A549 (cell line): ENCODE data around the gene KNCN. TPM values are rescaled to one million over a fixed set of nuclear protein-coding genes. Genes with fewer than 3 reads are reported as not detected.

Experiments
- ATAC-seq, 2 experiments: fragments of 200-7000 bp in 1 of 2; fragments of >200 bp in 1 of 2; cut with Nextera tagmentation in 1 of 2; cut with Tn5 transposase in 1 of 2; 3 replicates each; pipeline versions ENCODE4 v1.8.0 to v1.9.1; 2018 to 2020; ENCODE audit warnings: mild to moderate bottlenecking in 1 of 2, moderate library complexity in 1 of 2
- CTCF ChIA-PET: fragments of 300-600 bp; sonication (Branson Sonifier 250); formaldehyde crosslinking; extraction: SDS; loops from one replicate; lab custom pipeline; 2021; ENCODE audit warnings: antibody characterized with exemption, inconsistent platforms; lab: Yijun Ruan, JAX
- POLR2A ChIA-PET: fragments of 350-600 bp; formaldehyde crosslinking; extraction: SDS; loops from one replicate; lab custom pipeline; 2021; ENCODE audit warnings: antibody characterized with exemption, inconsistent platforms; lab: Yijun Ruan, JAX
- DNase-seq, 2 experiments: peaks; one replicate each; pipeline versions ENCODE4 v3.0.0 to v3.0.0-alpha.2; 2011 to 2016; ENCODE audit warnings: low read depth in 1 of 2, low spot score in 1 of 2
- FAIRE-seq: peaks from 2 replicates; lab custom pipeline; 2011; peaks lifted over from hg19 to GRCh38; lab: Jason Lieb, UNC
- H3K27ac ChIP-seq, 2 experiments: fragments of >200 bp; sonication (Bioruptor Twin); formaldehyde crosslinking; 3 replicates each; pipeline ENCODE4 v1.5.1; 2016 to 2017
- H3K4me1 ChIP-seq: fragments of >200 bp; sonication (Bioruptor Twin); formaldehyde crosslinking; 3 replicates; pipeline ENCODE4 v1.6.1; 2016
- H3K4me2 ChIP-seq: fragments of >200 bp; sonication (Bioruptor Twin); formaldehyde crosslinking; 3 replicates; pipeline ENCODE4 v1.6.1; 2016
- H3K4me3 ChIP-seq: fragments of >200 bp; sonication (Bioruptor Twin); formaldehyde crosslinking; 3 replicates; pipeline ENCODE4 v1.5.1; 2016
- H3K9me3 ChIP-seq: fragments of >200 bp; sonication (Bioruptor Twin); formaldehyde crosslinking; 3 replicates; pipeline ENCODE4 v1.6.1; 2016
- ATOH8 ChIP-seq: fragments of 250-450 bp; sonication (Bioruptor Pico); IDR thresholded peaks from 2 replicates; pipeline ENCODE4 v1.5.0; 2020; ENCODE audit warnings: low read depth, mild to moderate bottlenecking, moderate library complexity
- CBX2 ChIP-seq: fragments of 200-600 bp; sonication (generic); IDR thresholded peaks from 2 replicates; pipeline ENCODE4 v1.6.1; 2016; ENCODE audit warnings: low read depth, mild to moderate bottlenecking, borderline replicate concordance
- CBX8 ChIP-seq: fragments of 200-600 bp; sonication (generic); IDR thresholded peaks from 2 replicates; pipeline ENCODE4 v1.6.1; 2016
- CEBPB ChIP-seq, 2 experiments: fragments of >200 bp in 1 of 2; sonication (Bioruptor Twin) in 1 of 2; formaldehyde crosslinking in 1 of 2; IDR thresholded peaks; 2 replicates each; pipeline ENCODE4 v1.6.1; 2012 to 2016
- CHD2 ChIP-seq: fragments of 150-350 bp; IDR thresholded peaks from 2 replicates; pipeline ENCODE4 v1.6.1; 2014; ENCODE audit warnings: low read length; ENCODE audit not compliant: partially characterized antibody
- EHF ChIP-seq: fragments of 250-450 bp; sonication (Bioruptor Pico); IDR thresholded peaks from 2 replicates; pipeline ENCODE4 v1.5.0; 2020; ENCODE audit warnings: mild to moderate bottlenecking
- ELK1 ChIP-seq: fragments of 150-350 bp; IDR thresholded peaks from 2 replicates; pipeline ENCODE4 v1.6.1; 2014; ENCODE audit warnings: low read depth, mild to moderate bottlenecking, low read length
- ESRRA ChIP-seq: fragments of 150-350 bp; IDR thresholded peaks from 2 replicates; pipeline ENCODE4 v1.6.1; 2014; ENCODE audit warnings: mild to moderate bottlenecking, low read length, borderline replicate concordance
- FOSB ChIP-seq: fragments of 250-450 bp; sonication (Bioruptor Pico); IDR thresholded peaks from 2 replicates; pipeline ENCODE4 v1.5.0; 2020; ENCODE audit warnings: mild to moderate bottlenecking, moderate library complexity
- FOXS1 ChIP-seq: fragments of 250-450 bp; sonication (Bioruptor Pico); IDR thresholded peaks from 2 replicates; pipeline ENCODE4 v1.5.0; 2020; ENCODE audit warnings: mild to moderate bottlenecking, moderate library complexity
- GATA3 ChIP-seq: IDR thresholded peaks from 2 replicates; pipeline ENCODE4 v1.6.1; 2012; ENCODE audit warnings: borderline replicate concordance
- HDAC2 ChIP-seq: fragments of 200-600 bp; sonication (generic); IDR thresholded peaks from 2 replicates; pipeline ENCODE4 v1.6.1; 2016
- HMGXB4 ChIP-seq: fragments of 250-450 bp; sonication (Bioruptor Pico); IDR thresholded peaks from 2 replicates; pipeline ENCODE4 v1.5.0; 2021; ENCODE audit warnings: mild to moderate bottlenecking, moderate library complexity, borderline replicate concordance
- HOXA7 ChIP-seq: fragments of 250-450 bp; sonication (Bioruptor Pico); IDR thresholded peaks from 2 replicates; pipeline ENCODE4 v1.5.0; 2020; ENCODE audit warnings: mild to moderate bottlenecking, moderate library complexity
- HOXB5 ChIP-seq: fragments of 250-450 bp; sonication (Bioruptor Pico); IDR thresholded peaks from 2 replicates; pipeline ENCODE4 v1.5.0; 2020; ENCODE audit warnings: mild to moderate bottlenecking, moderate library complexity
- JUNB ChIP-seq: fragments of >200 bp; sonication (Bioruptor Twin); formaldehyde crosslinking; IDR thresholded peaks from 2 replicates; pipeline ENCODE4 v1.6.1; 2016
- KDM5A ChIP-seq: fragments of 200-600 bp; sonication (generic); IDR thresholded peaks from 2 replicates; pipeline ENCODE4 v1.6.1; 2016; ENCODE audit warnings: antibody characterized with exemption, mild to moderate bottlenecking
- MAX ChIP-seq: IDR thresholded peaks from 2 replicates; pipeline ENCODE4 v1.6.1; 2012
- MYC ChIP-seq: IDR thresholded peaks from 2 replicates; pipeline ENCODE4 v1.6.1; 2012; ENCODE audit warnings: mild to moderate bottlenecking, inconsistent platforms, low read length, improper control_type of control experiment, borderline replicate concordance
- NR3C1 ChIP-seq: fragments of >200 bp; sonication (Bioruptor Twin); formaldehyde crosslinking; IDR thresholded peaks from 3 replicates; pipeline ENCODE4 v1.6.1; 2017
- RAD21 ChIP-seq, 2 experiments: fragments of >200 bp in 1 of 2; sonication (Bioruptor Twin) in 1 of 2; formaldehyde crosslinking in 1 of 2; IDR thresholded peaks in 1 of 2; conservative IDR thresholded peaks in 1 of 2; 2 replicates in 1 of 2; 3 replicates in 1 of 2; pipeline ENCODE4 v1.6.1; 2012 to 2018; ENCODE audit warnings: inconsistent platforms in 1 of 2
- RFX5 ChIP-seq: fragments of 450-650 bp; IDR thresholded peaks from 2 replicates; pipeline ENCODE4 v1.7.1; 2014; ENCODE audit warnings: antibody characterized with exemption, mild to moderate bottlenecking, moderate library complexity
- ZC3H11A ChIP-seq: fragments of 450-650 bp; IDR thresholded peaks from 2 replicates; pipeline ENCODE4 v1.6.1; 2014; ENCODE audit warnings: antibody characterized with exemption, mild to moderate bottlenecking
- ZNF302 ChIP-seq: fragments of 250-450 bp; sonication (Bioruptor Pico); IDR thresholded peaks from 2 replicates; pipeline ENCODE4 v1.9.0; 2021; ENCODE audit warnings: inconsistent platforms, mild to moderate bottlenecking, moderate library complexity
- ZSCAN20 ChIP-seq: fragments of 250-450 bp; sonication (Bioruptor Pico); IDR thresholded peaks from 2 replicates; pipeline ENCODE4 v1.8.0; 2022; ENCODE audit warnings: mild to moderate bottlenecking, moderate library complexity
- WGBS: methylation state at CpG from one replicate; pipeline ENCODE4 v1.1.6; 2017; ENCODE audit errors: missing lambda C conversion rate; 5-methylcytosine and 5-hydroxymethylcytosine counted together
- polyA plus RNA-seq, 4 experiments: library from polyadenylated mRNA; depleted of rRNA in 3 of 4; stranded (reverse); fragments of >200 nt; fragmentation: RNase III in 1 of 4; extraction: RNeasy Plus Mini Kit Qiagen cat#74134 plus additional on column Dnase treatment in 1 of 4; gene quantifications; 2 replicates in 3 of 4; 3 replicates in 1 of 4; pipeline ENCODE4 v1.2.3, GENCODE V29; 2011 to 2017
- TF ChIP-seq, protein P1 (sequence below): IDR thresholded peaks from 2 replicates; pipeline ENCODE4 v1.6.1; 2012; ENCODE audit warnings: low read depth, borderline replicate concordance
- TF ChIP-seq, protein P2 (sequence below): fragments of >200 bp; sonication (Bioruptor Twin); formaldehyde crosslinking; IDR thresholded peaks from 3 replicates; pipeline ENCODE4 v1.6.1; 2016

KNCN gene
- polyA plus RNA-seq, 2 of the 4 experiments (the other 2 are of a cell fraction) = not detected

DNA sequence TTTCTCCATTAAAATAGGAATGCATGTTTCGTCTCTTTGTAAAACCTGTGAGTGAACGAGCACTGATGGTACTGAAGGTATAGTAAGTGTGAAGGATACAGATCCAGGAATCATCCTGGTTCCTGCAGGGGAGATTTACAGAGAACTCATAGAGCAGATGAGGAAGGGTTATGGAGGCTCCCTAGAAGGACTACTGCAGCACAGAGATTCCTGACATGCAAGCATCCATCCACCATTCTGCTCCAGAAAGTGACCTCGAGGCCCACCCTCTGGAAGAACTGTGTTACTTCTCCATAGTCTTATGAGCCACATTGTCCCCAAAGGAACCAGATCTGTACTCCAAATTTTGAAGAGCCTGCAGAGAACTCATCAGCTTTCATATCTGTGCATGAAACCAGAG lies 38.1 kb upstream of the KNCN start:
- DNase-seq (no peak), FAIRE-seq (no peak), ATAC-seq (no peak)
- ChIA-PET CTCF (no interaction called here), POLR2A (no interaction called here)
- WGBS = 97% methylated on average over 3 of the region's 3 CpGs
- Histone ChIP-seq H3K4me2 (no peak overlapping the region), H3K27ac (no peak overlapping the region), H3K4me1 (no peaks in the 10 kb centered on the region), H3K9me3 (no peaks in the 10 kb centered on the region), H3K4me3 (no peak overlapping the region)
- TF ChIP-seq GATA3 = no peak
- TF ChIP-seq CBX2 = no peak
- no peak for TF ChIP-seq EHF (CRISPR knock-in tag)
- no peak for TF ChIP-seq HOXA7 (CRISPR knock-in tag)
- TF ChIP-seq NR3C1 = no peak
- no peak for TF ChIP-seq FOSB (CRISPR knock-in tag)
- TF ChIP-seq FOXS1 (CRISPR knock-in tag) = no peak
- TF ChIP-seq RFX5 = no peak
- no peak for TF ChIP-seq HDAC2
- TF ChIP-seq HMGXB4 = no peak

GRCh38 chr1:46587069-46587468 lies 35.6 kb upstream of the KNCN start:
- H3K4me1 ChIP-seq = no peaks in the 10 kb centered on the region
- no peak for FAIRE-seq
- TF ChIP-seq, protein P1, sequence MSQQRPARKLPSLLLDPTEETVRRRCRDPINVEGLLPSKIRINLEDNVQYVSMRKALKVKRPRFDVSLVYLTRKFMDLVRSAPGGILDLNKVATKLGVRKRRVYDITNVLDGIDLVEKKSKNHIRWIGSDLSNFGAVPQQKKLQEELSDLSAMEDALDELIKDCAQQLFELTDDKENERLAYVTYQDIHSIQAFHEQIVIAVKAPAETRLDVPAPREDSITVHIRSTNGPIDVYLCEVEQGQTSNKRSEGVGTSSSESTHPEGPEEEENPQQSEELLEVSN = no peak
- H3K27ac ChIP-seq = no peak overlapping the region
- ChIA-PET POLR2A (no interaction called here), CTCF (no interaction called here)
- no peak overlapping the region for H3K4me3 ChIP-seq
- H3K4me2 ChIP-seq = no peak overlapping the region
- WGBS = 90% methylated on average over 7 of the region's 7 CpGs
- no peak for DNase-seq
- ATAC-seq = no peak
- no peaks in the 10 kb centered on the region for H3K9me3 ChIP-seq

GRCh38 chr1:46585312-46585938 lies 34.0 kb upstream of the KNCN start:
- Histone ChIP-seq H3K4me3 (no peak overlapping the region), H3K4me1 (no peaks in the 10 kb centered on the region), H3K27ac (no peak overlapping the region), H3K4me2 (no peak overlapping the region), H3K9me3 (no peaks in the 10 kb centered on the region)
- WGBS = 85% methylated on average over 12 of the region's 12 CpGs
- DNase-seq = no peak
- FAIRE-seq = no peak
- POLR2A ChIA-PET = no interaction called here
- TF ChIP-seq KDM5A (no peak), CEBPB (IDR thresholded peaks at IDR 0.05) (no peak), CBX2 (no peak), CBX8 (no peak), CHD2 (no peak), MAX (no peak), RAD21 (conservative IDR thresholded peaks at IDR 0.05 in 1 of 2, IDR thresholded peaks at IDR 0.05 in 1 of 2) (no peak), ZSCAN20 (CRISPR knock-in tag) (no peak), ELK1 (no peak), JUNB (no peak), ESRRA (no peak), MYC (no peak), ZC3H11A (no peak), HOXB5 (no peak), ATOH8 (CRISPR knock-in tag) (no peak), HMGXB4 (no peak), GATA3 (no peak), EHF (CRISPR knock-in tag) (no peak), ZNF302 (CRISPR knock-in tag) (no peak)
- TF ChIP-seq, protein P2, sequence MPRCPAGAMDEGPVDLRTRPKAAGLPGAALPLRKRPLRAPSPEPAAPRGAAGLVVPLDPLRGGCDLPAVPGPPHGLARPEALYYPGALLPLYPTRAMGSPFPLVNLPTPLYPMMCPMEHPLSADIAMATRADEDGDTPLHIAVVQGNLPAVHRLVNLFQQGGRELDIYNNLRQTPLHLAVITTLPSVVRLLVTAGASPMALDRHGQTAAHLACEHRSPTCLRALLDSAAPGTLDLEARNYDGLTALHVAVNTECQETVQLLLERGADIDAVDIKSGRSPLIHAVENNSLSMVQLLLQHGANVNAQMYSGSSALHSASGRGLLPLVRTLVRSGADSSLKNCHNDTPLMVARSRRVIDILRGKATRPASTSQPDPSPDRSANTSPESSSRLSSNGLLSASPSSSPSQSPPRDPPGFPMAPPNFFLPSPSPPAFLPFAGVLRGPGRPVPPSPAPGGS = no peak
- ATAC-seq = no peak
- CTCF ChIA-PET = no interaction called here
